ENCODE measurements around the gene TBL1X. TPM values are rescaled to one million over a fixed set of nuclear protein-coding genes. Genes with fewer than 3 reads are reported as not detected.

The TBL1X gene
- polyA plus RNA-seq, 4 donors = 0.89 to 9.6 (median 3.9) TPM

- FAIRE-seq = no peak
- Histone ChIP-seq H3K9me3 (ENCODE audit: control insufficient read depth in 2 of 2, insufficient read depth in 1 of 2, low read depth in 1 of 2, low read length in 1 of 2) (no peaks in the 10 kb centered on the region), H3K4me1 (ENCODE audit: control insufficient read depth in 3 of 3, insufficient read depth in 2 of 3, low read depth in 1 of 3, low read length in 2 of 3) (no peaks in the 10 kb centered on the region), H3K27ac (ENCODE audit: low read depth in 1 of 3, low read length in 2 of 3) (no peak overlapping the region), H3K36me3 (ENCODE audit: control insufficient read depth in 3 of 3, insufficient read depth in 2 of 3, low read depth in 1 of 3, low read length in 3 of 3) (no peaks in the 10 kb centered on the region), H3K4me3 (ENCODE audit: low read depth in 1 of 3, low read length in 3 of 3) (no peak overlapping the region), H3K27me3 (ENCODE audit: control insufficient read depth in 3 of 3, insufficient read depth in 3 of 3, low read length in 3 of 3) (no peaks in the 10 kb centered on the region)
- 92 to 97% (median 95%) methylated on average over 10 of the region's 10 CpGs for WGBS, 3 donors
- no peak for DNase-seq
Observed at GRCh38 chrX:9495496-9495895, 30.6 kb downstream of the TBL1X start.

DNA sequence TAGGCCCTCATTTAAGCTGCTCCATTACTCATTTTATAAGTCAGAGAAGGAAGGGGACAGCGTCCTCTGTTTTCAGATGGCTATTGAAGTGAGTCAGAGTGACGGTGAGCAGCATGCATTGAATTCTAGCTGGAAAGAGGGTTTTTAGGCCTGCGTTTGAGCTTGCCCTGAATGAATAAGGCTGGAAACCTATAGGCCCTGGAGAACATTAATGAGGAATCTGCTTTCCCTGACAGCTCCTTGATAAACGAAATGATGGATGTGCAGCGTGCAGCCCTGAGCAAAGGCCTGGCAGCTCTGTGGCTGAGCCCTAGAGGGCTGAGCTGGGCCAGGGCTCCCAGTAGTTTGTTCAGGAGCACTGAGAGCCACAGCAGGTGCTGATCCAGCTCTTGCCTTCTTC lies 33.4 kb downstream of the TBL1X start:
- Histone ChIP-seq H3K27ac (ENCODE audit: low read depth in 1 of 3, low read length in 2 of 3) (no peak overlapping the region), H3K36me3 (ENCODE audit: control insufficient read depth in 3 of 3, insufficient read depth in 2 of 3, low read depth in 1 of 3, low read length in 3 of 3) (peaks cover 0 to 8% (median 0%) of the 10 kb centered on the region in 3 donors), H3K9me3 (ENCODE audit: control insufficient read depth in 2 of 2, insufficient read depth in 1 of 2, low read depth in 1 of 2, low read length in 1 of 2) (no peaks in the 10 kb centered on the region), H3K4me3 (ENCODE audit: low read depth in 1 of 3, low read length in 3 of 3) (no peak overlapping the region), H3K4me1 (ENCODE audit: control insufficient read depth in 3 of 3, insufficient read depth in 2 of 3, low read depth in 1 of 3, low read length in 2 of 3) (no peaks in the 10 kb centered on the region), H3K27me3 (ENCODE audit: control insufficient read depth in 3 of 3, insufficient read depth in 3 of 3, low read length in 3 of 3) (no peaks in the 10 kb centered on the region)
- 60 to 83% (median 77%) methylated on average over 5 of the region's 5 CpGs for WGBS, 3 donors
- FAIRE-seq = no peak
- DNase-seq = no peak

DNA sequence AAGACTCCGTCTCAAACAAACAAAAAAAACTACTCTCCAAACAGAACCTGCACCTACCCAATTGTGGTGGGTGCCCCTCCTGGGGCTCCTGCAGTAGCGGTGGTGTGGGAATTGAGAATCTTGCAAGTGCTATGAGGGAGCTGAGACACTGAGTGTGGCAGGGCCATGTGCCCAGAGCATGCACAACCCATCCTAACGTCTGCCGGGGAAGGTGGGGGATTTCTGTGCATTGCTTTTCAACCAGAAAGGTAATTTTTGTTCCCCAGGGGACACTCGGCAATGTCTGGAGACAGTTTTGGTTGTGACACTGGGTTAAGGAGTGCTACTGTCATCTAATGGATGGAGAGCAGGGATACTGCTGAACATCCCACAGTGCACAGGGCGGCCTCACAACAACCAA lies 35.7 kb downstream of the TBL1X start:
- FAIRE-seq (no peak), DNase-seq (no peak)
- no peak overlapping the region for H3K4me3 ChIP-seq (ENCODE audit: low read depth in 1 of 3, low read length in 3 of 3)
- H3K27ac ChIP-seq (ENCODE audit: low read depth in 1 of 3, low read length in 2 of 3) = no peak overlapping the region
- no peaks in the 10 kb centered on the region for H3K9me3 ChIP-seq (ENCODE audit: control insufficient read depth in 2 of 2, insufficient read depth in 1 of 2, low read depth in 1 of 2, low read length in 1 of 2)
- 79 to 88% (median 87%) methylated on average over 6 of the region's 6 CpGs for WGBS, 3 donors
- H3K36me3 ChIP-seq (ENCODE audit: control insufficient read depth in 3 of 3, insufficient read depth in 2 of 3, low read depth in 1 of 3, low read length in 3 of 3) = peaks cover 0 to 12% (median 0%) of the 10 kb centered on the region in 3 donors
- H3K27me3 ChIP-seq (ENCODE audit: control insufficient read depth in 3 of 3, insufficient read depth in 3 of 3, low read length in 3 of 3) = no peaks in the 10 kb centered on the region
- H3K4me1 ChIP-seq (ENCODE audit: control insufficient read depth in 3 of 3, insufficient read depth in 2 of 3, low read depth in 1 of 3, low read length in 2 of 3) = no peaks in the 10 kb centered on the region

DNA sequence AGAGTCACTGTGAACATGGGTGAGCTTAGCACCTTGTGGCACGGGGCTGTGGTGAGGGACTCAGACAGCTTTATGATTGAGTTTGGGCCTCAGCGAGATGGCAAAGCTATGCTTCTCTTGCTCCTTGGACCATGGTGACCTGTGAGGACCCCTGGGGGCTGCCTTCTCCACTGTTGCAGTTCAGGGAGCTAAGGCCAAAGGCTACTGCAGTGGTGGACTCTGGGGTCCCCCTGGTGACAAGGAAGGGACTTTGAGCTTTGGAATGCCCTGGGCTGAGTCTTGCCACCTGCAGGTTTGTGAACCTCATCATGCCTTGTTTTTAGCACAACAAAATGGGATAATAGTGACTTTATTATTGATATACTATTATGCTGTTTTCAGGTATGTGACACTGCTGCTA lies 36.5 kb downstream of the TBL1X start:
- peaks cover 0 to 12% (median 0%) of the 10 kb centered on the region in 3 donors for H3K36me3 ChIP-seq (ENCODE audit: control insufficient read depth in 3 of 3, insufficient read depth in 2 of 3, low read depth in 1 of 3, low read length in 3 of 3)
- no peak for FAIRE-seq
- H3K4me3 ChIP-seq (ENCODE audit: low read depth in 1 of 3, low read length in 3 of 3) = no peak overlapping the region
- no peaks in the 10 kb centered on the region for H3K9me3 ChIP-seq (ENCODE audit: control insufficient read depth in 2 of 2, insufficient read depth in 1 of 2, low read depth in 1 of 2, low read length in 1 of 2)
- H3K4me1 ChIP-seq (ENCODE audit: control insufficient read depth in 3 of 3, insufficient read depth in 2 of 3, low read depth in 1 of 3, low read length in 2 of 3) = no peaks in the 10 kb centered on the region
- H3K27ac ChIP-seq (ENCODE audit: low read depth in 1 of 3, low read length in 2 of 3) = no peak overlapping the region
- no peak for DNase-seq
- 81 to 92% (median 87%) methylated on average over 2 of the region's 2 CpGs for WGBS, 3 donors
- H3K27me3 ChIP-seq (ENCODE audit: control insufficient read depth in 3 of 3, insufficient read depth in 3 of 3, low read length in 3 of 3) = no peaks in the 10 kb centered on the region

- Histone ChIP-seq H3K36me3 (ENCODE audit: control insufficient read depth in 3 of 3, insufficient read depth in 2 of 3, low read depth in 1 of 3, low read length in 3 of 3) (peaks cover 0 to 12% (median 0%) of the 10 kb centered on the region in 3 donors), H3K4me3 (ENCODE audit: low read depth in 1 of 3, low read length in 3 of 3) (no peak overlapping the region), H3K27ac (ENCODE audit: low read depth in 1 of 3, low read length in 2 of 3) (no peak overlapping the region), H3K9me3 (ENCODE audit: control insufficient read depth in 2 of 2, insufficient read depth in 1 of 2, low read depth in 1 of 2, low read length in 1 of 2) (no peaks in the 10 kb centered on the region), H3K27me3 (ENCODE audit: control insufficient read depth in 3 of 3, insufficient read depth in 3 of 3, low read length in 3 of 3) (no peaks in the 10 kb centered on the region), H3K4me1 (ENCODE audit: control insufficient read depth in 3 of 3, insufficient read depth in 2 of 3, low read depth in 1 of 3, low read length in 2 of 3) (no peaks in the 10 kb centered on the region)
- FAIRE-seq (no peak), DNase-seq (peak in 1 of 2 donors; percentile 31)
- WGBS, 3 donors = 28 to 60% (median 50%) methylated on average over 6 to 8 of the region's 8 CpGs
Observed at GRCh38 chrX:9503261-9503660, 38.4 kb downstream of the TBL1X start.

- no peaks in the 10 kb centered on the region for H3K27me3 ChIP-seq (ENCODE audit: control insufficient read depth in 3 of 3, insufficient read depth in 3 of 3, low read length in 3 of 3)
- FAIRE-seq = no peak
- no peak overlapping the region for H3K4me3 ChIP-seq (ENCODE audit: low read depth in 1 of 3, low read length in 3 of 3)
- H3K36me3 ChIP-seq (ENCODE audit: control insufficient read depth in 3 of 3, insufficient read depth in 2 of 3, low read depth in 1 of 3, low read length in 3 of 3) = peaks cover 0 to 2% (median 0%) of the 10 kb centered on the region in 3 donors
- DNase-seq = no peak
- WGBS, 3 donors = 72 to 95% (median 86%) methylated on average over 2 of the region's 2 CpGs
- H3K4me1 ChIP-seq (ENCODE audit: control insufficient read depth in 3 of 3, insufficient read depth in 2 of 3, low read depth in 1 of 3, low read length in 2 of 3) = no peaks in the 10 kb centered on the region
- H3K9me3 ChIP-seq (ENCODE audit: control insufficient read depth in 2 of 2, insufficient read depth in 1 of 2, low read depth in 1 of 2, low read length in 1 of 2) = no peaks in the 10 kb centered on the region
- H3K27ac ChIP-seq (ENCODE audit: low read depth in 1 of 3, low read length in 2 of 3) = no peak overlapping the region
Observed at GRCh38 chrX:9510366-9510765, 45.5 kb downstream of the TBL1X start.

- H3K4me3 ChIP-seq (ENCODE audit: low read depth in 1 of 3, low read length in 3 of 3) = no peak overlapping the region
- no peak overlapping the region for H3K27ac ChIP-seq (ENCODE audit: low read depth in 1 of 3, low read length in 2 of 3)
- no peaks in the 10 kb centered on the region for H3K4me1 ChIP-seq (ENCODE audit: control insufficient read depth in 3 of 3, insufficient read depth in 2 of 3, low read depth in 1 of 3, low read length in 2 of 3)
- H3K36me3 ChIP-seq (ENCODE audit: control insufficient read depth in 3 of 3, insufficient read depth in 2 of 3, low read depth in 1 of 3, low read length in 3 of 3) = peaks cover 0 to 2% (median 0%) of the 10 kb centered on the region in 3 donors
- no peaks in the 10 kb centered on the region for H3K9me3 ChIP-seq (ENCODE audit: control insufficient read depth in 2 of 2, insufficient read depth in 1 of 2, low read depth in 1 of 2, low read length in 1 of 2)
- no peak for DNase-seq
- FAIRE-seq = no peak
- H3K27me3 ChIP-seq (ENCODE audit: control insufficient read depth in 3 of 3, insufficient read depth in 3 of 3, low read length in 3 of 3) = no peaks in the 10 kb centered on the region
- WGBS, 3 donors = 81 to 93% (median 86%) methylated on average over 3 of the region's 3 CpGs
Observed at GRCh38 chrX:9510980-9511379, 46.1 kb downstream of the TBL1X start.

DNA sequence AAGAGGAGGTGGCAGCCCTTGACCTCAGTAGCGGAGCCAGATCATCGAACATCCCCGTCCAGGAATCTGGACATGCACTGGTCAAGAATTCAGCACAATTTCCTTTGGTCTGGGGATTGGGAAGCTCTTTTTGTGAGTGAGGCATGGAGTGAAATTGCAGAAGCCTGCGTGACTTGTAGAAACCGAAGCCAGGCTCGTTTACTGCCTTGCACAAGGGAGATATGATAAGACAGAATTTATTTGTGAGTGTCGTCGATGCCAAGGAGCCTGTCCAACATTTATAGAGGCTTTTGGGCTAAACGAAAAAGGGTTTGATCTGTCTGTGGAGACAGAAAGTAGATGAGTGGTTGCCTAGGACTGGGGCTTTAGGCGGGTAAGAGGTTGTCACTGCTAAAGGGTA lies 50.6 kb downstream of the TBL1X start:
- no peak for FAIRE-seq
- WGBS, 3 donors = 70 to 88% (median 82%) methylated on average over 10 of the region's 10 CpGs

GRCh38 chrX:9515973-9516538 lies 51.2 kb downstream of the TBL1X start:
- no peaks in the 10 kb centered on the region for H3K27me3 ChIP-seq (ENCODE audit: control insufficient read depth in 3 of 3, insufficient read depth in 3 of 3, low read length in 3 of 3)
- FAIRE-seq (no peak), DNase-seq (no peak)
- no peak overlapping the region for H3K4me3 ChIP-seq (ENCODE audit: low read depth in 1 of 3, low read length in 3 of 3)
- WGBS, 3 donors = 56 to 83% (median 71%) methylated on average over 4 of the region's 4 CpGs
- H3K4me1 ChIP-seq (ENCODE audit: control insufficient read depth in 3 of 3, insufficient read depth in 2 of 3, low read depth in 1 of 3, low read length in 2 of 3) = no peaks in the 10 kb centered on the region
- no peaks in the 10 kb centered on the region for H3K9me3 ChIP-seq (ENCODE audit: control insufficient read depth in 2 of 2, insufficient read depth in 1 of 2, low read depth in 1 of 2, low read length in 1 of 2)
- peaks cover 0 to 2% (median 0%) of the 10 kb centered on the region in 3 donors for H3K36me3 ChIP-seq (ENCODE audit: control insufficient read depth in 3 of 3, insufficient read depth in 2 of 3, low read depth in 1 of 3, low read length in 3 of 3)
- H3K27ac ChIP-seq (ENCODE audit: low read depth in 1 of 3, low read length in 2 of 3) = no peak overlapping the region

More for the DNA sequence above, 50.6 kb downstream of the TBL1X start:
- H3K27me3 ChIP-seq (ENCODE audit: control insufficient read depth in 3 of 3, insufficient read depth in 3 of 3, low read length in 3 of 3) = no peaks in the 10 kb centered on the region
- no peaks in the 10 kb centered on the region for H3K4me1 ChIP-seq (ENCODE audit: control insufficient read depth in 3 of 3, insufficient read depth in 2 of 3, low read depth in 1 of 3, low read length in 2 of 3)
- no peak for DNase-seq
- H3K36me3 ChIP-seq (ENCODE audit: control insufficient read depth in 3 of 3, insufficient read depth in 2 of 3, low read depth in 1 of 3, low read length in 3 of 3) = peaks cover 0 to 2% (median 0%) of the 10 kb centered on the region in 3 donors
- H3K4me3 ChIP-seq (ENCODE audit: low read depth in 1 of 3, low read length in 3 of 3) = no peak overlapping the region
- no peaks in the 10 kb centered on the region for H3K9me3 ChIP-seq (ENCODE audit: control insufficient read depth in 2 of 2, insufficient read depth in 1 of 2, low read depth in 1 of 2, low read length in 1 of 2)
- H3K27ac ChIP-seq (ENCODE audit: low read depth in 1 of 3, low read length in 2 of 3) = no peak overlapping the region
